SU-DHL-6 (cell line): Measurements from ENCODE around the gene AFAP1.

Experiments used
- H2AFZ ChIP-seq: fragments of 200-600 bp; sonication (generic); 2 replicates; pipeline ENCODE4 v1.6.1; 2014; ENCODE audit warnings: low read depth, mild to moderate bottlenecking, moderate library complexity, mixed read lengths, antibody characterized with exemption, low read length; ENCODE audit not compliant: severe bottlenecking
- H3F3A ChIP-seq: fragments of 200-600 bp; shearing (Covaris generic); 2 replicates; pipeline ENCODE4 v1.6.0; 2016; ENCODE audit warnings: antibody characterized with exemption, mild to moderate bottlenecking; ENCODE audit not compliant: insufficient read depth
- H3K27ac ChIP-seq: fragments of 200-600 bp; sonication (generic); 2 replicates; pipeline ENCODE4 v1.5.1; 2016; ENCODE audit warnings: low read depth, mild to moderate bottlenecking, low read length, moderate library complexity, mixed read lengths
- H3K27me3 ChIP-seq: fragments of 200-600 bp; sonication (generic), shearing (Covaris generic); 2 replicates; pipeline ENCODE4 v1.6.0; 2014; ENCODE audit warnings: mild to moderate bottlenecking, low read length
- H3K36me3 ChIP-seq: fragments of 200-600 bp; sonication (generic); 2 replicates; pipeline ENCODE4 v1.6.1; 2014; ENCODE audit warnings: mild to moderate bottlenecking, low read length, mixed read lengths
- H3K4me2 ChIP-seq: fragments of 300-600, 200-600 bp; shearing (Covaris generic), sonication (generic); 2 replicates; pipeline ENCODE4 v1.6.0; 2014; ENCODE audit warnings: low read length, low read depth, mild to moderate bottlenecking; ENCODE audit not compliant: poor library complexity, severe bottlenecking
- H3K4me3 ChIP-seq: fragments of 200-600 bp; sonication (generic); 2 replicates; pipeline ENCODE4 v1.5.1; 2014; ENCODE audit warnings: antibody characterized with exemption, low read length, mild to moderate bottlenecking, mixed read lengths; ENCODE audit not compliant: insufficient read depth, poor library complexity, severe bottlenecking
- H3K79me2 ChIP-seq: fragments of 200-600 bp; sonication (generic); 2 replicates; pipeline ENCODE4 v1.6.1; 2014; ENCODE audit warnings: mild to moderate bottlenecking, low read length, moderate library complexity; ENCODE audit not compliant: insufficient read depth
- H3K9ac ChIP-seq: fragments of 200-600 bp; sonication (generic); 2 replicates; pipeline ENCODE4 v1.7.0; 2014; ENCODE audit warnings: mild to moderate bottlenecking, low read length
- H3K9me2 ChIP-seq: fragments of 200-600 bp; sonication (generic); replicated peaks from 2 replicates; pipeline ENCODE4 v1.6.1; 2014; ENCODE audit warnings: low read length; ENCODE audit not compliant: insufficient read depth
- H3K9me3 ChIP-seq: fragments of 200-600 bp; sonication (generic); 2 replicates; pipeline ENCODE4 v1.6.1; 2014; ENCODE audit warnings: low read length, mixed read lengths; ENCODE audit not compliant: insufficient read depth
- H4K20me1 ChIP-seq: fragments of 200-600 bp; sonication (generic); 2 replicates; pipeline ENCODE4 v1.6.1; 2014; ENCODE audit warnings: low read depth, mild to moderate bottlenecking, antibody characterized with exemption, low read length, moderate library complexity, mixed read lengths
- EZH2phosphoT487 ChIP-seq: fragments of 200-600 bp; sonication (generic), shearing (Covaris generic); conservative IDR thresholded peaks from 2 replicates; pipeline ENCODE4 v1.6.1; 2018; ENCODE audit warnings: mild to moderate bottlenecking, antibody characterized with exemption, low read length, moderate library complexity, mixed read lengths
- TF ChIP-seq, protein P1 (sequence below): fragments of 200-600 bp; sonication (generic); IDR thresholded peaks from one replicate; pipeline ENCODE4 v1.5.1; 2017; ENCODE audit warnings: antibody characterized with exemption, mild to moderate bottlenecking, low read length, moderate library complexity; ENCODE audit not compliant: insufficient read depth, poor library complexity, severe bottlenecking

Gene AFAP1

DNA sequence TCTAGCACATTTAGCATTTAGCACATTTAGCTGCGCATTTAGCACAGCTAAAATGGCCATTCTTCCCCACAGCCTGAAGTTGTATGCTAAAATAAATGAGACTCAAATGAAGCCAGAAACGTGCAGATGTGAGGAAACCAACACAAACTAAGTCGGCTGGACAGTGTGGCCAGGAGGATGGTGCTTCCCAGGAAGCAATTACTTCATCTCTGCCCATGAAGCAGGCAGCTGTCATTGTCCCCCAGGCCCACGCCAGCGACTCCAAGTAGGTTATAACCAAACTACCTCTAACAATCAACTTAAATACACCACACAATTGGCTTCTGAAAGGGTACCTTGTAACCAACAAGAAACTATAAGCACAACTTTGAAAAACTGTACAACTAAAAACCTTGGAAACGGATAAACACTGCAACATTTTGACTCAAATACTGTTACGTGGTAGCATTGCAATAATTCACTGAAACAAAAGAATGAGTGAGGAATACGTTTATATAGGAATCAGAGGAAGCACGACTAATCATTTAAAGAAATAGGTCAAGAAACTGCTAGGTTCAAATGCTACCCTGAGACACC, 39.2 kb downstream of the AFAP1 start:
- TF ChIP-seq, protein P1, sequence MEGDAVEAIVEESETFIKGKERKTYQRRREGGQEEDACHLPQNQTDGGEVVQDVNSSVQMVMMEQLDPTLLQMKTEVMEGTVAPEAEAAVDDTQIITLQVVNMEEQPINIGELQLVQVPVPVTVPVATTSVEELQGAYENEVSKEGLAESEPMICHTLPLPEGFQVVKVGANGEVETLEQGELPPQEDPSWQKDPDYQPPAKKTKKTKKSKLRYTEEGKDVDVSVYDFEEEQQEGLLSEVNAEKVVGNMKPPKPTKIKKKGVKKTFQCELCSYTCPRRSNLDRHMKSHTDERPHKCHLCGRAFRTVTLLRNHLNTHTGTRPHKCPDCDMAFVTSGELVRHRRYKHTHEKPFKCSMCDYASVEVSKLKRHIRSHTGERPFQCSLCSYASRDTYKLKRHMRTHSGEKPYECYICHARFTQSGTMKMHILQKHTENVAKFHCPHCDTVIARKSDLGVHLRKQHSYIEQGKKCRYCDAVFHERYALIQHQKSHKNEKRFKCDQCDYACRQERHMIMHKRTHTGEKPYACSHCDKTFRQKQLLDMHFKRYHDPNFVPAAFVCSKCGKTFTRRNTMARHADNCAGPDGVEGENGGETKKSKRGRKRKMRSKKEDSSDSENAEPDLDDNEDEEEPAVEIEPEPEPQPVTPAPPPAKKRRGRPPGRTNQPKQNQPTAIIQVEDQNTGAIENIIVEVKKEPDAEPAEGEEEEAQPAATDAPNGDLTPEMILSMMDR, result no peak
- no peak for TF ChIP-seq EZH2phosphoT487
- H2AFZ ChIP-seq, result no peak overlapping the region
- H3K9ac ChIP-seq, result no peak overlapping the region
- no peaks in the 10 kb centered on the region for H3F3A ChIP-seq
- H3K9me2 ChIP-seq, result no peaks in the 10 kb centered on the region
- no peaks in the 10 kb centered on the region for H3K27me3 ChIP-seq
- no peaks in the 10 kb centered on the region for H3K36me3 ChIP-seq
- H3K4me2 ChIP-seq, result no peak overlapping the region
- H3K27ac ChIP-seq, result no peak overlapping the region
- H3K79me2 ChIP-seq, result no peaks in the 10 kb centered on the region
- no peaks in the 10 kb centered on the region for H3K9me3 ChIP-seq
- no peak overlapping the region for H3K4me3 ChIP-seq
- no peaks in the 10 kb centered on the region for H4K20me1 ChIP-seq

DNA sequence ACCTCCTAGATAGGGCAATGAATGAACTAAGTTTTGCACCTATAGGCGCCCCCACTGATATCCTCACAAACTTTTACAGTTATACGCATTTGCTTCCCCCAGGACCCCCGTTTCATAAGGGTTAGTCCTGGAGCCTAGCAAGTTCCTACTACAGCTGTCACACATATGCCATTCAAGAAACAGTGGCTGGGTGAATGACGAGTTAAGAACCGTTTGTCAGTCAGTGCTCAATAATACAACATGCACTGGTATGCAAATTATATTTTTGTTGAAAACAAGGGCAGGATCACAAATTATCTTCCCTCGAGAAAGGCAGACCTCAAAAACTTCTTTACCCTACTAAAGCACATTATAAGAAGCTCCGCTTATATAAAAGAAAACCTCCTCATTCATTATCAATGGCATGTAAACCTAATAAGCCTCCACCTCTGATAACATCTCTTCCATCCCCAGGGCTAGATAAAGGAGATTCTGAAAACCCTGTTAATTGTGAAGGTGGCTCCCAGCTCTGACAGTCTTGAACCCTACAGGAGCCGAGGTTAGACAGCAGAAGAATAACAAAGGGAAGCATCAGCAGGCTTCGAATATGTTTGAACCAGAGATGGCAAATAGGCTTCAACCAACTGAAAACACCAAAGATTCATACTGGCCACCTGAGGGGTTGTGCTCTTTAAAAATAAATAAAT, 40.3 kb downstream of the AFAP1 start:
- Histone ChIP-seq H3K4me3 (no peak overlapping the region), H3K9ac (no peak overlapping the region), H3K27me3 (no peaks in the 10 kb centered on the region)

DNA sequence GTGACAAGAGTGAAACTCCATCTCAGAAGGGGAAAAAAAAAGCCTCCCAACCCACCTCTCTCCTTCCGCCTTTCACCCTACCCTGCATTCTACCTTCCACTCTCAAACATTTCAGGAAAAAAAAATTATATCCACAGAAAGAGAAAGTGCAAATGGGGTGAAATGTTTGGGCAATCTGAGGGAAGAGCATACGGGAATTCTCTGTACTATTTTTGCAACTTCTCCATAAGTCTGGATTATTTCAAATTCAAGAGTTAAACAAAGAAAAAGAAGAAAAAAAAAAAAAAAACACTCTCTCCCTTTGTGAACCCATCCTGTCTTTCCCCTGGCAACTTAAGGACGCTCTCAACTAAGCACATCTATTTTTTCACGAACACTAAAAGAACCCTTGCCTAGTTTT, 41.3 kb downstream of the AFAP1 start:
- H3K79me2 ChIP-seq, result no peaks in the 10 kb centered on the region
- H3K36me3 ChIP-seq, result no peaks in the 10 kb centered on the region
- no peaks in the 10 kb centered on the region for H3K9me3 ChIP-seq
- H3F3A ChIP-seq, result no peaks in the 10 kb centered on the region
- H4K20me1 ChIP-seq, result no peaks in the 10 kb centered on the region
- TF ChIP-seq, protein P1, result no peak
- TF ChIP-seq EZH2phosphoT487, result no peak
- H3K27ac ChIP-seq, result no peak overlapping the region
- H2AFZ ChIP-seq, result no peak overlapping the region
- no peaks in the 10 kb centered on the region for H3K27me3 ChIP-seq
- no peak overlapping the region for H3K4me3 ChIP-seq
- H3K9me2 ChIP-seq, result no peaks in the 10 kb centered on the region
- no peak overlapping the region for H3K9ac ChIP-seq
- no peak overlapping the region for H3K4me2 ChIP-seq

More for the DNA sequence above, 40.3 kb downstream of the AFAP1 start:
- no peak overlapping the region for H3K4me2 ChIP-seq
- no peaks in the 10 kb centered on the region for H4K20me1 ChIP-seq
- no peak overlapping the region for H2AFZ ChIP-seq
- H3K36me3 ChIP-seq, result no peaks in the 10 kb centered on the region
- TF ChIP-seq, protein P1, result no peak
- TF ChIP-seq EZH2phosphoT487, result no peak
- no peaks in the 10 kb centered on the region for H3K79me2 ChIP-seq
- H3F3A ChIP-seq, result no peaks in the 10 kb centered on the region
- no peaks in the 10 kb centered on the region for H3K9me3 ChIP-seq
- no peak overlapping the region for H3K27ac ChIP-seq
- no peaks in the 10 kb centered on the region for H3K9me2 ChIP-seq
